ENCODE measurements around the gene AQP9.
A peak's percentile ranks its signal among the peaks of the same experiment; 100 is the strongest.
"Not testable (repeated sequence)": the region's sequence is repeated elsewhere in the genome, so short reads cannot be mapped to it uniquely, and the experiment has no call there.

Gene AQP9

DNA sequence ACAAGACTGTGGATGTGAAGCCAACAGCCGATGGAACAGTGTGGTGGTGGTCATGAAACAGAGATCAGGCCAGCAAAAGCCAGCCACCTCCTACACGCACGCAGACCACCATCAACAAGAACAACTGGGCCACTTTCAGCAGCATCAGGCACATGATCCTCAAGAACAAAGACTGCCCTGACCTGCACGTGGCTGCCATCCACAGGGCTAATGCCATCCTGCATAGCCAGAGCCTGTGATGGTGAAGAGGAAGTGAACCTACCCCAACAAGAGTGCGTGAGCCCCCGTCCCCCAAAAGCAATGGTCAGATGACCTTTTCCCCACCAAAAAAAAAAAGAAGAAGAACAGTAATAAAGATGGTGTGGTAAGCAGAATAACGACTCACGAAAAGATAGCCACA, 62.6 kb downstream of the AQP9 start:
- ChIA-PET POLR2A (ENCODE audit: low non-redundant PET) (no interaction called here), CTCF (no interaction called here)
- TF ChIP-seq, protein P1, sequence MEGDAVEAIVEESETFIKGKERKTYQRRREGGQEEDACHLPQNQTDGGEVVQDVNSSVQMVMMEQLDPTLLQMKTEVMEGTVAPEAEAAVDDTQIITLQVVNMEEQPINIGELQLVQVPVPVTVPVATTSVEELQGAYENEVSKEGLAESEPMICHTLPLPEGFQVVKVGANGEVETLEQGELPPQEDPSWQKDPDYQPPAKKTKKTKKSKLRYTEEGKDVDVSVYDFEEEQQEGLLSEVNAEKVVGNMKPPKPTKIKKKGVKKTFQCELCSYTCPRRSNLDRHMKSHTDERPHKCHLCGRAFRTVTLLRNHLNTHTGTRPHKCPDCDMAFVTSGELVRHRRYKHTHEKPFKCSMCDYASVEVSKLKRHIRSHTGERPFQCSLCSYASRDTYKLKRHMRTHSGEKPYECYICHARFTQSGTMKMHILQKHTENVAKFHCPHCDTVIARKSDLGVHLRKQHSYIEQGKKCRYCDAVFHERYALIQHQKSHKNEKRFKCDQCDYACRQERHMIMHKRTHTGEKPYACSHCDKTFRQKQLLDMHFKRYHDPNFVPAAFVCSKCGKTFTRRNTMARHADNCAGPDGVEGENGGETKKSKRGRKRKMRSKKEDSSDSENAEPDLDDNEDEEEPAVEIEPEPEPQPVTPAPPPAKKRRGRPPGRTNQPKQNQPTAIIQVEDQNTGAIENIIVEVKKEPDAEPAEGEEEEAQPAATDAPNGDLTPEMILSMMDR (conservative IDR thresholded peaks at IDR 0.05; ENCODE audit: low read depth): no peak
- no peak overlapping the region for H3K27ac ChIP-seq
- no peak for DNase-seq (ENCODE audit: low spot score)

DNA sequence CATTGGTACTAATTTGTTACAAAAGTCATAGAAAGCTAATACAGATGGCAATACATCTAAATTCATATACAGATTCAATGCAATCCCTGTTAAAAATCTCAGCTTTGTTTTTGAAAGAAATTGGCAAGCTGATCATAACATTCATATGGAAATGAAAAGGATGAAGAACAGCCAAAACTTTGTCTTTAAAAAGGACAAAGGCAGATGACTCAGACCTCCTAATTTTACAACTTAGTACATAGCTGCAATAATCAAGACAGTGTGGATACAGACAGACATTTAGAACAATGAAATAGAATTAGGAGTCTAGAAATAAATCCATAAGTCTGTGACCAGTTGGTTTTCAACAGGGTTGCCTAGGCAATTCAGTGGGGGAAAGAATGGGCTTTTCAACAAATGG, 63.3 kb downstream of the AQP9 start:
- TF ChIP-seq, protein P1 (conservative IDR thresholded peaks at IDR 0.05; ENCODE audit: low read depth): no peak
- DNase-seq (ENCODE audit: low spot score): no peak
- CTCF ChIA-PET: no interaction called here
- POLR2A ChIA-PET (ENCODE audit: low non-redundant PET): no interaction called here
- no peak overlapping the region for H3K27ac ChIP-seq

DNA sequence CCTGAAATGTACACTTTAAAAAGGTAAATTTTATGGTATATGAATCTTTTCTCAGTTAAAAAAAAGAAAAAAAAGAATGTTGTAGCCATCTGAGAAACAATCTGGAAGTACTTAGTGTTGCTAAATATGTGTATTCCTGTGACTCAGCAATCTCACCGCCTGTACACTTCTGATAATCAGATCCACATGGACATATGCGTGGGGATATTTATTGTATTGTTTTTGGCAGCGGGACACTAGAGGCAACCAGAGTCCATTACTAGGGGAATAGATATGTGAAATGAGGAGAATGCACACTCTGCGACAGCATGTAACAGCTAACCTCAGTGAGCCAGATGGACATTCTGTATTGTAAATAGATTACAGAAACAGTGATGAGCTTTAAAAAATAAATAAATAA, 65.4 kb downstream of the AQP9 start:
- CTCF ChIA-PET: interaction anchor here (0.7 kb wide), 1 partner anchor 527 kb away, joined by 3 read pairs; no protein-coding TSS in a partner anchor
- POLR2A ChIA-PET (ENCODE audit: low non-redundant PET): no interaction called here
- TF ChIP-seq, protein P1 (conservative IDR thresholded peaks at IDR 0.05; ENCODE audit: low read depth): no peak
- DNase-seq (ENCODE audit: low spot score): no peak
- H3K27ac ChIP-seq: no peak overlapping the region

DNA sequence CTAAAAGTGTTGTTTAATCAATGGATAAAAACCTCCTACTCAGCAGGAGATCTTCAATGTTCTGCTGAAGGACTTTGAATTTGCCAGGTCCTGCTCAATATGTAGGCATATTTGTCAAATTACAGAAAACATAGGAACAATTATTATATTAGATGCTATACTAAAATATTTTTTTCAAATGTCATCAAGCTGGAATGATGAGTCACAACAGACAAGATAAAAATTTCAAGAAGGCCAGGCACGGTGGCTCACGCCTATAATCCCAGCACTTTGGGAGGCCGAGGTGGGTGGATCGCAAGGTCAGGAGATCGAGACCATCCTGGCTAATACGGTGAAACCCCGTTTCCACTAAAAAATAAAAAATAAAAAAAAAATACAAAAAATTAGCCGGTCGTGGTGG, 68.0 kb downstream of the AQP9 start:
- ChIA-PET POLR2A (ENCODE audit: low non-redundant PET) (no interaction called here), CTCF (no interaction called here)
- no peak for DNase-seq (ENCODE audit: low spot score)
- H3K27ac ChIP-seq: no peak overlapping the region
- TF ChIP-seq, protein P1 (conservative IDR thresholded peaks at IDR 0.05; ENCODE audit: low read depth): no peak

DNA sequence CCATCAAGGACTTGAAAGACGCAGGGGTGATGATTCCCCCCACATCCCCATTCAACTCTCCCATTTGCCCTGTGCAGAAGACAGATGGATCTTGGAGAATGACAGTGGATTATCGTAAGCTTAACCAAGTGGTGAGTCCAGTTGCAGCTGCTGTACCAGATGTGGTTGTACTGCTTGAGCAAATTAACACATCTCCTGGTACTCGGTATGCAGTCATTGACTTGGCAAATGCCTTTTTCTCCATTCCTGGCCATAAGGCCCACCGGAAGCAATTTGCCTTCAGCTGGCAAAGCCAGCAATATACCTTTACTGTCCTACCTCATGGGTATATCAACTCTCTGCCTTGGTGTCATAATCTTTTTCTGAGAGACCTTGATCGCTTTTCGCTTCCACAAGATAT, 70.0 kb downstream of the AQP9 start:
- H3K27ac ChIP-seq; CTCF ChIA-PET; POLR2A ChIA-PET (ENCODE audit: low non-redundant PET); DNase-seq (ENCODE audit: low spot score): not testable (repeated sequence)

DNA sequence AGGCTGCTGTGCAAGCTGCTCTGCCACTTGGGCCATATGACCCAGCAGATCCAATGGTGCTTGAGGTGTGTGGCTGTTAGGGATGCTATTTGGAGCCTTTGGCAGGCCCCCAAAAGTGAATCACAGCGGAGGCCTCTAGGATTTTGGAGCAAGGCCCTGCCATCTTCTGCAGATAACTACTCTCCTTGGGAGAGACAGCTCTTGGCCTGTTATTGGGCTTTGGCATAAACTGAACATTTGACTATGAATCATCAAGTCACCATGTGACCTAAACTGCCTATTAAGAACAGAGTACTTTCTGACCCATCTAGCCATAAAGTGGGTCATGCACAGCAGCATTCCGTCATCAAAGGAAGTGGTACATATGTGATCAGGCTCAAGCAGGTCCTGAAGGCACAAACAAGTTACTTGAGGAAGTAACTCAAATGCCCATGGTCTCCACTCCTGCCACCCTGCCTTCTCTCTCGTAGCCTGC, 70.9 kb downstream of the AQP9 start:
- POLR2A ChIA-PET (ENCODE audit: low non-redundant PET): not testable (repeated sequence)

DNA sequence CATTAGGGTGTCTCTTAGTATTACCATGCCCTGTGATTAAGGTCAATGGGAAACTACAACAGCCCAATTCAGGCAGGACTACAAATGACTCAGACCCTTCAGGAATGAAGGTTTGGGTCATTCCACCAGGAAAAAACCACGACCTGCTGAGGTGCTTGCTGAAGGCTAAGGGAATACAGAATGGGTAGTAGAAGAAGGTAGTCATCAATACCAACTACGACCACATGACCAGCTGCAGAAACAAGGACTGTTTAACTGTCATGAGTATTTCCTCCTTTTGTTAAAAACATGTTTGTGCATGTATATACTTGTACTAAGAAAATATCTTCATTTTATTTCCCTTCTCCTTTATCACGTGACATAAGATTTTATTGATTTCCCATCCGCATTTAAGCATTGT, 71.8 kb downstream of the AQP9 start:
- POLR2A ChIA-PET (ENCODE audit: low non-redundant PET); CTCF ChIA-PET; H3K27ac ChIP-seq; DNase-seq (ENCODE audit: low spot score): not testable (repeated sequence)

More for the DNA sequence above, 70.9 kb downstream of the AQP9 start:
- CTCF ChIA-PET: interaction anchor here (0.5 to 0.6 kb wide), 2 partner anchors 597 to 1276 kb away, joined by 3 read pairs; no protein-coding TSS in a partner anchor
- peak overlapping the region; percentile 67 for H3K27ac ChIP-seq
- not testable (repeated sequence) for DNase-seq (ENCODE audit: low spot score)

DNA sequence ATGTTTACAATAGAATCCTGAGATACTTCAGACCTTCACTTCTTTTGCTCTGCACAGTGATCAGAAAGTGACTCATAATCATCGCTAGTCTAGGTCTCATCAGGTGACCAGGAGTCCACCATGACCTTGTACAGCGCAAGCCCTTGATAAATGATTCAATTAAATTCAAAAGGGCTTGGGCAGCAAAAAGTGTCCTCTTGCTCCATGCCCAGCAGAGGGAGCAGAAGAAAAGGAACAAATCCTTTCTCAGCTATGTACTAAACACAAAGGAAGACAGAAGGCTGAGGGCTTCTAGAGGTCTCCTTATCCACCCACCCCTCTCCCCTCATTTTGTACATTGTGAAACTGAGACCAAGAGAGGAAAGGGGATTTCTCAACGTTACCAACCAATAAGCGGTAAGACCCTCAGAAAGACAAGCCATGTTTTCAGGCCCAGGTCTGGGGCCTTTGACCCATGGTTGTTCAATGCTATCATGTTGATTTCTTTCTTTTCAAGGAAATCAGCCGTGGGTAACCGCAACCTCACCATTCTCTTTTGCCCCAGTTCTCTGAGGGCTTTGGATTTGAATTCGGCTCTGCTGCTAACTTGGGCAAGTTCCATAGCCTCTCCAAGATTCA, 74.8 kb downstream of the AQP9 start:
- H3K27ac ChIP-seq: no peak overlapping the region
- CTCF ChIA-PET: interaction anchor here (0.6 to 1.3 kb wide), 4 partner anchors 9 to 1030 kb away, joined by 3 to 4 read pairs (median 3); partner anchors contain the start of gene MINDY2
- DNase-seq (ENCODE audit: low spot score): peak; percentile 52
- POLR2A ChIA-PET (ENCODE audit: low non-redundant PET): no interaction called here
- TF ChIP-seq, protein P1 (conservative IDR thresholded peaks at IDR 0.05; ENCODE audit: low read depth): peak; percentile 55

Measured in RWPE1 (cell line).